GM19240 (cell line): ENCODE measurements around the gene ZCWPW2.

Source experiments
- DNase-seq: peaks from one replicate; pipeline ENCODE4 v3.0.0; 2011; ENCODE audit warnings: low spot score; ENCODE audit not compliant: insufficient read length

Gene ZCWPW2

DNA sequence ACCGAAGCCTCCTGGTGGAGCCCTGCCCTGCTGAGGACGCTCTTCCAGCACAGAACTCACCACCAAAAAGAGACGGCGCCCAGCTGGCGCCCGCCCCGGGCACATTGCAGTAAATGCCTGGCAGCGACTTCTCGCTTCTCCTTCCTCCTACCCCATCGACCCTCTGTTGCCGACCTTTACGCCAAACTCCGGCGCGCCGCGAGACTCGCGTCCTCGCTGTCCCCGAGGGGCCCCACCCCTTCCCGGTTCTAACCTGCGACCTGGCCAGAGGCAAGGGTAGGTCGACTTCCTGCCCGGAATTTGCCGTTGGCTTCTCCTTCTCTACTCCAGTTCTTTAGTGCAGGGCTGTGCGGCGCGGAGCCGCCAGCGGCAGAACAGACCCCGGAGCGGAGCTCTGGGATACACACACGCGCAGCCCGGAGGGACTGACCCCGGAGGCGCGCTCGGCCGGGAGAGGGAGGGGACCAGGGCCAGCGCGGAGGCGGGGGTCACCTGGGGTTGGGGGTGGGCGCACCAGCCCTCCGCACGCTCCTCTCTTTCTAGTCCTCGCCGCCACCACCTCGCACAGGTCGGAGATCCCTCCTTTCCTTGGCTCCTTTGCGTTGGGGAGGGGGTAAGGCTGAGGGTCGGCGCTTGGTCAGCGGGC is 226.7 kb downstream of the ZCWPW2 start:
- no peak for DNase-seq
